ENCODE measurements around the gene MICAL1. TPM values are rescaled to one million over a fixed set of nuclear protein-coding genes. Genes with fewer than 3 reads are reported as not detected.
A peak's percentile ranks its signal among the peaks of the same experiment; 100 is the strongest.
"Not testable (repeated sequence)": the region's sequence is repeated elsewhere in the genome, so short reads cannot be mapped to it uniquely, and the experiment has no call there.

The MICAL1 gene
- total RNA-seq, 2 donors from 2014 or later: 18.9 to 29.0 TPM

GRCh38 chr6:109467696-109468095 lies 12.1 kb upstream of the MICAL1 start:
- Mint-ChIP-seq H3K27me3 (no peaks in the 10 kb centered on the region), H3K4me3 (no peak overlapping the region), H3K9me3 (no peaks in the 10 kb centered on the region), H3K27ac (no peak overlapping the region), H3K4me1 (ENCODE audit: low read depth in 2 of 2) (peaks cover 29 to 30% of the 10 kb centered on the region in 2 donors), H3K36me3 (peaks cover 42% of the 10 kb centered on the region)
- ATAC-seq: no peak
- no peak for DNase-seq (ENCODE audit: low spot score)

- no peaks in the 10 kb centered on the region for H3K27me3 Mint-ChIP-seq
- DNase-seq (ENCODE audit: low spot score) (no peak), ATAC-seq (no peak)
- H3K4me1 Mint-ChIP-seq (ENCODE audit: low read depth in 2 of 2): peaks cover 16 to 18% of the 10 kb centered on the region in 2 donors
- H3K36me3 Mint-ChIP-seq: peaks cover 45% of the 10 kb centered on the region
- no peak overlapping the region for H3K4me3 Mint-ChIP-seq
- no peaks in the 10 kb centered on the region for H3K9me3 Mint-ChIP-seq
- no peak overlapping the region for H3K27ac Mint-ChIP-seq
Observed at GRCh38 chr6:109466212-109466923, 10.8 kb upstream of the MICAL1 start.

- Mint-ChIP-seq H3K27ac (no peak overlapping the region), H3K4me1 (ENCODE audit: low read depth in 2 of 2) (peaks cover 11 to 12% of the 10 kb centered on the region in 2 donors), H3K36me3 (peaks cover 40% of the 10 kb centered on the region), H3K9me3 (no peaks in the 10 kb centered on the region), H3K4me3 (no peak overlapping the region), H3K27me3 (no peaks in the 10 kb centered on the region)
- DNase-seq (ENCODE audit: low spot score) (no peak), ATAC-seq (no peak)
Observed at GRCh38 chr6:109465772-109466171, 10.2 kb upstream of the MICAL1 start.

- H3K36me3 Mint-ChIP-seq: peaks cover 21% of the 10 kb centered on the region
- peaks cover 0 to 4% of the 10 kb centered on the region in 2 donors for H3K27me3 Mint-ChIP-seq
- H3K4me3 Mint-ChIP-seq: no peak overlapping the region
- ATAC-seq (no peak), DNase-seq (ENCODE audit: low spot score) (no peak)
- no peak overlapping the region for H3K27ac Mint-ChIP-seq
- peaks cover 17 to 22% of the 10 kb centered on the region in 2 donors for H3K4me1 Mint-ChIP-seq (ENCODE audit: low read depth in 2 of 2)
- no peaks in the 10 kb centered on the region for H3K9me3 Mint-ChIP-seq
Observed at GRCh38 chr6:109461733-109462526, 6.4 kb upstream of the MICAL1 start.

- ATAC-seq: not testable (repeated sequence)
Observed at GRCh38 chr6:109461205-109461604, 5.6 kb upstream of the MICAL1 start.

GRCh38 chr6:109460161-109460829 lies 4.7 kb upstream of the MICAL1 start:
- Mint-ChIP-seq H3K36me3 (peaks cover 16% of the 10 kb centered on the region), H3K27me3 (peaks cover 0 to 4% of the 10 kb centered on the region in 2 donors), H3K4me3 (no peak overlapping the region), H3K27ac (no peak overlapping the region), H3K4me1 (ENCODE audit: low read depth in 2 of 2) (peaks cover 17 to 25% of the 10 kb centered on the region in 2 donors), H3K9me3 (no peaks in the 10 kb centered on the region)
- DNase-seq (ENCODE audit: low spot score) (no peak), ATAC-seq (no peak)

More at GRCh38 chr6:109461205-109461604, 5.6 kb upstream of the MICAL1 start:
- not testable (repeated sequence) for H3K4me3 Mint-ChIP-seq; H3K27ac Mint-ChIP-seq; DNase-seq (ENCODE audit: low spot score); H3K9me3 Mint-ChIP-seq; H3K27me3 Mint-ChIP-seq
- peaks cover 21% of the 10 kb centered on the region for H3K36me3 Mint-ChIP-seq
- H3K4me1 Mint-ChIP-seq (ENCODE audit: low read depth in 2 of 2): peaks cover 17 to 25% of the 10 kb centered on the region in 2 donors

GRCh38 chr6:109458774-109459531 lies 3.4 kb upstream of the MICAL1 start:
- Mint-ChIP-seq H3K27ac (peak overlapping the region in 1 of 2 donors; percentile 6), H3K4me1 (ENCODE audit: low read depth in 2 of 2) (peaks cover 26 to 36% of the 10 kb centered on the region in 2 donors), H3K9me3 (no peaks in the 10 kb centered on the region), H3K36me3 (peaks cover 7% of the 10 kb centered on the region), H3K27me3 (peaks cover 0 to 4% of the 10 kb centered on the region in 2 donors), H3K4me3 (peak overlapping the region; percentile 2)
- DNase-seq (ENCODE audit: low spot score): no peak
- ATAC-seq: peak; percentile 64 to 77

GRCh38 chr6:109457562-109457996 lies 2.0 kb upstream of the MICAL1 start:
- DNase-seq (ENCODE audit: low spot score) (no peak), ATAC-seq (no peak)
- Mint-ChIP-seq H3K9me3 (no peaks in the 10 kb centered on the region), H3K4me1 (ENCODE audit: low read depth in 2 of 2) (peaks cover 28 to 38% of the 10 kb centered on the region in 2 donors), H3K27me3 (peaks cover 0 to 4% of the 10 kb centered on the region in 2 donors), H3K4me3 (no peak overlapping the region), H3K36me3 (peaks cover 7% of the 10 kb centered on the region), H3K27ac (no peak overlapping the region)

GRCh38 chr6:109456710-109457561 lies 1.4 kb upstream of the MICAL1 start:
- H3K27me3 Mint-ChIP-seq: peaks cover 0 to 4% of the 10 kb centered on the region in 2 donors
- H3K27ac Mint-ChIP-seq: no peak overlapping the region
- H3K4me1 Mint-ChIP-seq (ENCODE audit: low read depth in 2 of 2): peaks cover 28 to 40% of the 10 kb centered on the region in 2 donors
- peak overlapping the region; percentile 28 for H3K4me3 Mint-ChIP-seq
- ATAC-seq (no peak), DNase-seq (ENCODE audit: low spot score) (no peak)
- peaks cover 3% of the 10 kb centered on the region for H3K36me3 Mint-ChIP-seq
- no peaks in the 10 kb centered on the region for H3K9me3 Mint-ChIP-seq

GRCh38 chr6:109456111-109456583 lies 575 bp upstream of the MICAL1 start:
- ATAC-seq: no peak
- Mint-ChIP-seq H3K4me1 (ENCODE audit: low read depth in 2 of 2) (peaks cover 28 to 40% of the 10 kb centered on the region in 2 donors), H3K27ac (no peak overlapping the region)

GRCh38 chr6:109454496-109455436 lies 806 bp downstream of the MICAL1 start:
- Mint-ChIP-seq H3K27ac (peak overlapping the region; percentile 74 to 90), H3K36me3 (no peaks in the 10 kb centered on the region), H3K4me3 (peak overlapping the region; percentile 94), H3K4me1 (ENCODE audit: low read depth in 2 of 2) (peaks cover 32 to 49% of the 10 kb centered on the region in 2 donors), H3K9me3 (no peaks in the 10 kb centered on the region), H3K27me3 (peaks cover 0 to 4% of the 10 kb centered on the region in 2 donors)
- ATAC-seq: peak; percentile 58 to 68
- peak; percentile 81 for DNase-seq (ENCODE audit: low spot score)

More at GRCh38 chr6:109456111-109456583, 575 bp upstream of the MICAL1 start:
- Mint-ChIP-seq H3K27me3 (peaks cover 0 to 4% of the 10 kb centered on the region in 2 donors), H3K36me3 (no peaks in the 10 kb centered on the region), H3K9me3 (no peaks in the 10 kb centered on the region), H3K4me3 (peak overlapping the region; percentile 94)
- DNase-seq (ENCODE audit: low spot score): no peak
